ENCODE measurements around the gene KCMF1.

The KCMF1 gene

GRCh38 chr2:84956334-84957297 is 14.3 kb upstream of the KCMF1 start:
- DNase-seq (ENCODE audit: low read depth in 2 of 2) = no peak

- no peak for DNase-seq (ENCODE audit: low read depth in 2 of 2)
Measured at GRCh38 chr2:84957771-84958134, 13.2 kb upstream of the KCMF1 start.

GRCh38 chr2:84958135-84959059 is 12.6 kb upstream of the KCMF1 start:
- DNase-seq (ENCODE audit: low read depth in 2 of 2) = no peak

- DNase-seq (ENCODE audit: low read depth in 2 of 2) = no peak
Measured at GRCh38 chr2:84959095-84959565, 11.8 kb upstream of the KCMF1 start.

- no peak for DNase-seq (ENCODE audit: low read depth in 2 of 2)
Measured at GRCh38 chr2:84959566-84960506, 11.1 kb upstream of the KCMF1 start.

- no peak for DNase-seq (ENCODE audit: low read depth in 2 of 2)
Measured at GRCh38 chr2:84962917-84963316, 8.0 kb upstream of the KCMF1 start.

- no peak for DNase-seq (ENCODE audit: low read depth in 2 of 2)
Measured at GRCh38 chr2:84963323-84963691, 7.7 kb upstream of the KCMF1 start.

- DNase-seq (ENCODE audit: low read depth in 2 of 2) = no peak
Measured at GRCh38 chr2:84963692-84964405, 7.1 kb upstream of the KCMF1 start.

- DNase-seq (ENCODE audit: low read depth in 2 of 2) = no peak
Measured at GRCh38 chr2:84964406-84965191, 6.4 kb upstream of the KCMF1 start.

- no peak for DNase-seq (ENCODE audit: low read depth in 2 of 2)
Measured at GRCh38 chr2:84965192-84965516, 5.8 kb upstream of the KCMF1 start.

GRCh38 chr2:84965827-84966226 is 5.1 kb upstream of the KCMF1 start:
- no peak for DNase-seq (ENCODE audit: low read depth in 2 of 2)

- DNase-seq (ENCODE audit: low read depth in 2 of 2) = no peak
Measured at GRCh38 chr2:84966731-84967130, 4.2 kb upstream of the KCMF1 start.

GRCh38 chr2:84969511-84970209 is 1.3 kb upstream of the KCMF1 start:
- DNase-seq (ENCODE audit: low read depth in 2 of 2) = peak in 1 of 2 donors; percentile 6

- DNase-seq (ENCODE audit: low read depth in 2 of 2) = peak; percentile 43 to 48
Measured at GRCh38 chr2:84970210-84970867, 622 bp upstream of the KCMF1 start.

- DNase-seq (ENCODE audit: low read depth in 2 of 2) = peak; percentile 43 to 51
Measured at GRCh38 chr2:84971510-84972206, 697 bp downstream of the KCMF1 start.

GRCh38 chr2:84972207-84972783 is 1.3 kb downstream of the KCMF1 start:
- no peak for DNase-seq (ENCODE audit: low read depth in 2 of 2)

- no peak for DNase-seq (ENCODE audit: low read depth in 2 of 2)
Measured at GRCh38 chr2:84972932-84973331, 2.0 kb downstream of the KCMF1 start.
